Gastroesophageal sphincter (tissue), 3 donors: Measurements from ENCODE around the gene SLC9A1.

ENCODE experiments used
- EP300 ChIP-seq: sonication (generic); formaldehyde crosslinking; IDR thresholded peaks from one replicate; pipeline ENCODE4 v1.6.1; 2017; ENCODE audit warnings: antibody characterized with exemption, mild to moderate bottlenecking
- POLR2A ChIP-seq, 2 donors: fragments of 450-650 bp; IDR thresholded peaks; one replicate each; pipeline ENCODE4 v1.6.1; 2017; ENCODE audit warnings: antibody characterized with exemption in 2 of 2, mild to moderate bottlenecking in 2 of 2, moderate library complexity in 1 of 2
- TF ChIP-seq, protein P1 (sequence below), 4 experiments: fragments of 200-600 bp in 2 of 4; fragments of 450-650 bp in 2 of 4; sonication (generic) in 1 of 4; IDR thresholded peaks; one replicate each; pipeline ENCODE4 v1.5.1; 2017 to 2019; ENCODE audit warnings: antibody characterized with exemption in 4 of 4, mild to moderate bottlenecking in 2 of 4, moderate library complexity in 2 of 4

- TF ChIP-seq EP300 = no peak
- TF ChIP-seq POLR2A (IDR thresholded peaks at IDR 0.05) = no peak
- TF ChIP-seq, protein P1, sequence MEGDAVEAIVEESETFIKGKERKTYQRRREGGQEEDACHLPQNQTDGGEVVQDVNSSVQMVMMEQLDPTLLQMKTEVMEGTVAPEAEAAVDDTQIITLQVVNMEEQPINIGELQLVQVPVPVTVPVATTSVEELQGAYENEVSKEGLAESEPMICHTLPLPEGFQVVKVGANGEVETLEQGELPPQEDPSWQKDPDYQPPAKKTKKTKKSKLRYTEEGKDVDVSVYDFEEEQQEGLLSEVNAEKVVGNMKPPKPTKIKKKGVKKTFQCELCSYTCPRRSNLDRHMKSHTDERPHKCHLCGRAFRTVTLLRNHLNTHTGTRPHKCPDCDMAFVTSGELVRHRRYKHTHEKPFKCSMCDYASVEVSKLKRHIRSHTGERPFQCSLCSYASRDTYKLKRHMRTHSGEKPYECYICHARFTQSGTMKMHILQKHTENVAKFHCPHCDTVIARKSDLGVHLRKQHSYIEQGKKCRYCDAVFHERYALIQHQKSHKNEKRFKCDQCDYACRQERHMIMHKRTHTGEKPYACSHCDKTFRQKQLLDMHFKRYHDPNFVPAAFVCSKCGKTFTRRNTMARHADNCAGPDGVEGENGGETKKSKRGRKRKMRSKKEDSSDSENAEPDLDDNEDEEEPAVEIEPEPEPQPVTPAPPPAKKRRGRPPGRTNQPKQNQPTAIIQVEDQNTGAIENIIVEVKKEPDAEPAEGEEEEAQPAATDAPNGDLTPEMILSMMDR (IDR thresholded peaks at IDR 0.05) = no peak
These were observed 16.0 kb downstream of the SLC9A1 start for GRCh38 chr1:27138927-27139326.
